SKM-1 treated with dmso at 0.1 percent for 144 hours (cell line): ENCODE data around the gene PSG6.
"Not testable (repeated sequence)": the region's sequence is repeated elsewhere in the genome, so short reads cannot be mapped to it uniquely, and the experiment has no call there.

Experiments used
- DNase-seq: peaks from one replicate; lab custom pipeline; 2025; ENCODE audit not compliant: unreplicated experiment; lab: John Stamatoyannopoulos, UW

Gene PSG6

DNA sequence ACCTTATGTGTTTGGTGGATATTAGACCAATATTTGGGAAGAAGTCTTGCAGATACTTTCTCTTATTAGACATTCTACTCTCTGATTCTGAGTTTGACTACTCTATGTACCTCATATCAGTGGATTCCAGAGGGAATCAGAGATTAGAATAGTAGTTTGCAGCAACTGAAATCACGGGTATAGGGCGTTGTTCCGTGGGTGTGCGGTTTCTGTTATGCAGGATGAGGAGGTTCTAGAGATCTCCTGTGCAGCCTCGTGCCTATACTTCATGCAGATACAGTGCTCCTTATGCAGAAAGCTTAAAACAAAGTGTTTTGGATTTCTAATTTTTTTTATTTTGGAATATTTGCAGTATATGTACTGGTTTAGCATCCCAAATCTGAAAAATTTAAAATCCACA, 6.0 kb downstream of the PSG6 start:
- not testable (repeated sequence) for DNase-seq

DNA sequence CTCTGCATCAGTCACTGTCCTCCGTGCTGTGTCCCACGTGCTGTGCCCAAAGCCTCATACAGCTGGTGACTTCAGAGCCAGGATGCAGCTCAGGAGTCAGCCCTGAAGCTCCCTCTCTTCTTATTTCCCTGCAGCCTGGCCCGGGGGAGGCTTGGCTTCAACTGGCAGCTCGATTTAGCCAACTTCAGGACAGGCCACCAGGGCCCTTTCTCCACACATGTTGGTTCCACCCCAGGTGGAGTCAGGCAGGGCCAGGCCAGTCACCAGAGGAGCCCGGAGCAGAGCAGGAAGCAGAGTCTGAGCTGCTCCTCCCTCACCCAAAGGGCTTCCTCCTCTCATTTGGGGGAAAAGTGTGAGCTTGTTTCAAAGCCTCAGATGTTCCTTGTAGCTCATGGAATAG, 11.5 kb downstream of the PSG6 start:
- DNase-seq: not testable (repeated sequence)

DNA sequence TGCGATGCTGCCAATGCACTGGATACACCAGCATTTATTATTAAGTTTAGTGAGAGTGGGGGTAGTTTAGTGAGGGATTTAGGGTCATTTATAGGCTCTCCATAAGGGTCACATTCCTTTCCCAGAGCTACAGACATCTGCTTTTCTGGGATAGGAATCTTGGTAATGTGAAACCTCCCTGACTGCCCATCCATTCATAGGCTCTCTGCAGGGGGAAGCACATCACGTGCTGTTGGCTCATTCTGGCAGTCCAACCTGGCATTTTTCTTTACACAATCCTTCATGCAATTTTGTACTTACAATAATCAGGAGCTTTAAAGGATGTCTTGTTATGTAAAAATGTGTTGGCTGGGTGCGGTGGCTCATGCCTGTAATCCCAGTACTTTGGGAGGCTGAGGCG, 17.1 kb downstream of the PSG6 start:
- DNase-seq: not testable (repeated sequence)

DNA sequence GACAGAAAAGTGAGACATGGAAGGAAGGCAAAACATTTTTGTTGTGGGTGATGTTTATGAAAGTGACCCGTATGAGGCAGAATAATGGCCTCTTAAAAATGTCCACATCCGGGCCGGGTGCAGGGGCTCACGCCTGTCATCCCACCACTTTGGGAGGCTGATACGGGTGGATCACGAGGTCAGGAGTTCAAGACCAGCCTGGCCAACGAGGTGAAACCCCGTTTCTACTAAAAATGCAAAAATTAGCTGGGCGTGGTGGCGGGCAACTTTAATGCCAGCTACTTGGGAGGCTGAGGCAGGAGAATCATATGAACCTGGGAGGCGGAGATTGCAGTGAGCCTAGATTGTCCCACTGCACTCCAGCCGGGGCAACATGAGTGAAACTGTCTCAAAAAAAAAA, 18.0 kb downstream of the PSG6 start:
- not testable (repeated sequence) for DNase-seq

DNA sequence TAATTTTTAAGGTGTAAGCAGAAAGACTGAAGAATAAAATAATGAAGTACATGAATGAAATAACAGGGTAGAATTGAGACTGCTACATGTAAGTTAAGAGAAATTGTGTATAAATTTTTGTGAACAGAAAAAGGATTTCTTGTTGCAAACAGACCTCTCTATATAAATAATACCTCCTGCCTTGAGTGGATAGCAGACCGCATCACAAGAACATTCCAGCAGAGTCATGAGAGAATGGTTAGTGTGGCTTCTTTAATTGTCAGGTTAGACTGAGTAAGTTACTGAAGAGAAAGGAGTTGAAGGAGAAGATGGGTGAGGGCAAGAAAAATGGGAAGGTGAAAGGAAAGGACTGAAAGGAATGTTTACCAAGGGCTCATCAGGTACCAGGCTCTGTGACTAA, 18.6 kb downstream of the PSG6 start:
- not testable (repeated sequence) for DNase-seq

DNA sequence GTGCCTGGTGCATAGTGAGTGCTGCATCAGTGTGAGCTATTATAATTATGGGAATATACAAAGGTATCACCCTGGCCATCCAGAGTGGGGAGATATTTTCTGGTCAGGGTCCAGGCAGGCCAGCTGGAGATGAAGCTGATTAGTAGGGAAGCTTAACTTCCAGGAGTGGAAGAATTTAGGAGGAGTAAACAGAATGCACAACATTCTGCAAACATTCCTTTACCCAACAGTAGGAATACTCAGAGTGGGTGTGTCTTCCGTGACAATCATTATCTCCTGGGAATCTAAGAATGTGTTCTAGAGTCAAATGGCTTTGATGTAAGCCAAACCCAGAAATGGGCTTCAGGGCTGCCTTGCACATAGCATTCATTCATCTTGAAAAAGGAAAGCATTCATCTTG, 19.0 kb downstream of the PSG6 start:
- not testable (repeated sequence) for DNase-seq

DNA sequence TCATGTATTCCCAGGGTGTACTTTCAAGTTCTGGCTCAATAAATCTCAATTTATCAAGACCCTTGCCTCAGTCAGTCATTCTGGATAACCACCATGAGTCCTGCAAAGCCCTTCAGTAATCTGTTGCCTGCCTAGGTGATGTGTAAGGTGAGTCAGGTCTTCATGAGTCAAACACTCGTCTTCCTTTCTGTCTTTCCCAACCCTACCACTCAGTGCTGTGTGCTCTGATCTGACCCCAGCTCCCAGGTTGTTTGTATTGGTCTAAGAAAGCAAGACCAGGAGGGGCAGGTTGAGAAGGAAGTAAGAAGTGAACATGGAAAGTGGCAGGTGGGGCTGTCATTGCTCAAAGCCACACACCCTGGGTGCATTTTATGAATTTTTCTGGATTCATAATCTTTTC, 20.0 kb downstream of the PSG6 start:
- DNase-seq: not testable (repeated sequence)

DNA sequence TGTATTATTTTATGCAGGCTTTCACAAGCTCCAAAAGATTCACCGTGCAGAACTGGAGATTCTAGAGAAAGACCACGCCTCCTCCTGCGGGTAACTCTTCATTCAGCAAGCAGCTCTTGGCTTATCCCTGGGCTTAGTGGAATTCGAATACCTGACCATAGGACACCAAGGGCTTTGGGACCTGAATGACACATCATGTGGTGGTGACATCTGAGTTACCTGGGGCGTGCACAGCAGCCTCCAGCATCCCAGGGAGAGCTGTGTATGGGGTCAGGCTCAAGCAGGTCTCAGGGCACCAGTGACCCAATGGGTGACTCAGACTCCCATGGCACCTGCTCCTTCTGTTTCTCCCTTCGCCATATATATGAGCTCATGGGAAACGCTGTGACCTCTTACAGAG, 27.2 kb downstream of the PSG6 start:
- not testable (repeated sequence) for DNase-seq

DNA sequence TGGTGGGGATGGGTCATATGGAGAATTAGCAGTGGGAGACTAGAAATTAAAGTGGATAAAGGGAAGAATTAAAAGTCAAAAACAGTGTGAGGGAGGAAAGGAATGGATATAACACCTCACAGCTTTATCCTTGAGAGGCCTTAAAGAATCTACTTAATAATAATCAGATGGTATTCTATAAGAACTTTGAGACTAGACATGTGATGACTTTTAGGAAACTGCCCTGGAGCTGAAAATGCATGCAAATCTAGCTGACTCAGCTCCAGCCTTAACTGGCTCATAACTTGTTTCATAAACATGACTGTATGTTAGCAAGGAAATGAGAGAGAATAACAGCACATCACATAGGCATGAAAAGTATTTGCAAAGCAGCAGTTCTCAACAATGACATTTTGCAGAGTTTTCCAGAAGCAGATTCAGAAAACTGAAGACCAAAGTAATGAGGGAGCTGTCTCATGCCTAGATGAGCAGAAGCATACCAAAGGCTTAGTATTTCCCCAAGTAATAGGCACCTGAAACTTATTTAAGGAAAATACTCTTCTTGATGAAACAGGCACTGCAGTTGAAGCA, 29.7 kb downstream of the PSG6 start:
- DNase-seq: not testable (repeated sequence)

DNA sequence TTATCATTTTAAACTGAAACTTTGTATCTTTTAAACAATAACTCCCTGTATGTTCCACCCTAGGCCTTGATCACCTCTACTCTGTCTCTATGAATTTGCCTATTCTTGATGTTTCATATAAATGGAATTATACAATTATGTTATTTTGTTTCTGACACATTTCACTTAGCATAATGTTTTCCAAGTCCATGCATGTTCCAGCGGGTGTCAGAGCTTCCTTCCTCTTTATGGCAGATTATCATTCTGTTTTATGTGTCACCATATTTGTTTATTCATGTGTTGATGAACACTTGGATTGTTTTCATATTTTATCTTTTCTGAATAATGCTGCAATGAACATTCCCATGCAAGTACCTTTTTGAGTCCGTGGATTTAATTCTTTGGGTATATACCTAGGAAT, 35.0 kb downstream of the PSG6 start:
- DNase-seq: not testable (repeated sequence)

DNA sequence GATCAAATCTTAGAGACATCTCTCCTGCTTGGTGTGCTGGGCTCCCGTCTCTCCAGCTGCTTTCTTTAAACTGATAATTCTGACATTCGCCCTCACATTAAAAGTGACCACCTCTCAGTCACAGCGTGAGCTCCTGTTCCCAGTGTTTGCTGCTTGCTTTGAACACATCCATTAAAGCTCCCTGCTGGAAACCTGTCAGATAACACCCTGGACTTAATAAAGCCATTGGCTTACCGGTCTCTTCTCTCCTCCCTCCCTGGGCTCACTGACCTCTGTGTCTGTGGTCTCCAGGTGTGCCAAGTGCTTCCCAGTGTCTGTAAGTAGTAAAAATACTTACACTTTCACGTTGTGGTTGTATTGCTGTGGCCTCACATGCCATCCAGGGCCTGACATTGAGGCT, 35.7 kb downstream of the PSG6 start:
- DNase-seq: not testable (repeated sequence)

DNA sequence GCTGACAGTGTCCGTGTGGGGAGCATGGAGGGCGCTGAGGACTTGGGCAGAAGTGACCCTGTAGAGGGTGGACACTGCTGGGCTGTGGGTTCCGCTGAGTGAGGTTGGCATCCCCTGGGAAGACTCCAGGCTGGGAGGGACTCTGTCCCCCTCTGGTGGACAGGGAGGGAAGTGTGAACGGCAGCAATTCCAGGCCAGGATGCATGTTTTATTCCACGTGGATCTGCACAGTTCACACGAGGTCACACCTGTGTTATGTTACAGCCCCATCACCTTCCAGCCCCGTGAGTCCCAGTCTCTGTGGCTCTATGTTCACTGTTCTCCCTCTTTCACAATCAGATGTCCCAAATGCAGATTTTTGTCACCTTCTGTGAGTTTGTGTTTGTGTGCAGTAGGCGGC, 36.4 kb downstream of the PSG6 start:
- not testable (repeated sequence) for DNase-seq

DNA sequence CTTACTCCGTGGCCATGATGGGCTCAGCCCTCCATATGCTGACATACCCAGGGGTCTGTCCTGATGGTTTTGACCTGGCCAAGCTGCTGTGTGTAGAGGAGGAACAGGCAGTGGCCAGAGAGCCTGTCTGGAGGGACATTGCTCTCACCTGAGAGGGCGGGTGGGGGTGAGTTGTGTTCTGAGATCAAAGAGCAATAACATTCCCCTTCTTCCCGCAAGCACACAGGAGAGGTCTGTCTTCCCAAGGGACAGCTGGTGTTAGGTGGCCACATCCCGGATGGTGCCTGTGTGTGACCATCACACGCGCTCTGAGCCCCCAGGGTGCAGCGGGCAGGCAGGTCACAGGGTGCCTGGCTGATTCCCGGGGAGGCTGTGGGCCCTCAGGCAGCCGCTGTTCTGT, 37.1 kb downstream of the PSG6 start:
- DNase-seq: not testable (repeated sequence)

DNA sequence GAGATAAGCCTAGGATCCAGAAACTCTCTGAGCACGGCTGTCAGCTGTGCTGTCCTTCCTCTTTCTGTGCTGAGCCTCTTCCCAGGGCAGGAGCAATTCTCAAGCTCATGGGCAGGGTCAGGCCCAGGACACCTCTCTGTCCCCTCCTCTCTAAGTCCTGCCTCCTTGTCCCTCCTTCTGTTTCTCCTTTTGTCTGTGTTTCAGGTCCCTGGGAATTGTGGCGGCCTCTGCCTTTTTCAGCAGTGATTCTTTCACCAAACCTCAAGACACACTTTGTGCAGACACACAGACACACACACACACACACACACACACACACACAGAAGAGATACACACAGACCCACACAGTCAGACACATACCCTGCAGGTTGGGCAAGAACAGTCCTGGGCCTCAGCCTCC, 38.1 kb downstream of the PSG6 start, which contains the start of gene PSG1:
TSS of gene PSG1 (minus strand) at position 101 of the 400 bp plus-strand sequence. CDS start 132 bp downstream, outside the sequence.
- no peak for DNase-seq

DNA sequence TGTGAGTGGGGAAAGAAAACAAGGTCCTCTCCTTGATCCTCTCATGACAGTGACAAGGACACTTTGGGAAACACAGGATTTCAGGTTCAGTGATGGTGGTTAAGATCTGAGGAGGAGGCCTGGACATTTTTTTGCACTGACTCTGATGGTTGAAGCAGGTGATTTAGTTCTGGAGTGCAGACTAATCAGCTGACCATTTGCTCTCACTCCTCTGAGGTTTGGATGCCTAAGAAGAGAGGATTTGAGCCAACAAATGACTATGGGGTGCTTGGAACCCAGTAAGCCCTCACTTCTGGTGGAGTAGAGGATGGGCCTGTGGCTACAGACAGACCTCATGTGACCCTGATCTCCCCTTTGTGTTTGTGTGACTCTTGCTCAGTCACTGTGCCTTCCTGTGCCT, 41.1 kb downstream of the PSG6 start:
- not testable (repeated sequence) for DNase-seq

DNA sequence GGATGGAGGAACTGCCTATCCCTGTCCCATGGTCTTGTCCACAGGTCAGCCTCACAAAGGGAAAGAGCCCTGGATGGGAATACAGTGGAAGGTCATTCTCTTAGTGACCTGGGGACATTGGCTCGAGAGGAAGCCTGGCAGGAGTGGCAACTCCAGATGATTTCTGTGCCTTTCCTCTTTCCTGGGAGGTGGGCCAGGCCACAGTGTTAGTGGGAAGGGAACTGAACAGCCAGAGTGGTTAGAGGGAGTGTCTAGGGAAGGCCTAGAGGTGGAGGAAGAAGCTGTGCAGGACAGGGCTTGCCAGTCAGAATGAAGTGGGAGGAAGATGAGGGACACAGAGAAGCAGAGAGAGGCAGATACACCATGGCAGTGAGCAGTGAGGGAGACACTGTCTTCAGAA, 41.8 kb downstream of the PSG6 start:
- DNase-seq: not testable (repeated sequence)

DNA sequence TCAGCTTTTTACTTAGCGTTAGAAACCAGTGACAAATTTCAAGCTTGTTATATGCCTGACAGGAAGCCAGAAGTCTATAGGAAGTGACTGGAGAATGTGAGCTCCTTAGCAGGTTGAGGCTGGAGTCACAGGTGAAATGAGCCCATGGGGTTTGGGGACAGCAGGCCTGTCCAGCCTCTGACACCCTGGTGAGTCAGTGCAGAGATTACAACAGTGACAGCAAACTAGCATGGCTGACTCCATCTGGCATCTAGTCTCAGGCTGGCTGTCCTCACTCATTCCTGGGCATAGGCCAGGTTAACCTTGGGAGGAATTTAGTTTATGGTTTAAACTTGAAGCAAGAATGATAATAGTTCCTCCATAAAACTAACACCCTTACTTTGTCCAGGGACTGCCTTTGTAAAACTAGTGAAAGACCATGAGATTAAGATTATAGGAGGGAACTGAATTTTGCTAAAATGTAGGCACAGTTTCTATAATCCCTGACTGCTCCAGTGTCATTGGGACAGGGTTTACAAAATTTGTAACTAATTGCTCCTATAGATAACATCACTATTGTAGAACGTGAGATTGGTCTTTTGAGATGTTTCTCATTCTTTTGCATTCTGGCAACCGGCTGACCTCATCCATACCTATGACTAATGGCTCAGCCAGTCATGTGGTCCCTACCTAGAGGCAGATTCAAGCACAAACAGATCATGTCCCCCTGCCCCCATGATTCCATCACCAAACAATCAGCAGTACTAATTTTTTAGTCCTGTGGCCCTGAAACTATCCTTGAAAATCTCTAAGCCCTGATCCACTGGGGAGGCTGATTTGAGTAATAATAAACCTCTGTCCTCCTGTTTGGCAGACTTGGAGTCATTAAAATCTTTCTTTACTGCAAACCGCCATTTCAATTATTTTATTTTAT, 42.5 kb downstream of the PSG6 start:
- not testable (repeated sequence) for DNase-seq

DNA sequence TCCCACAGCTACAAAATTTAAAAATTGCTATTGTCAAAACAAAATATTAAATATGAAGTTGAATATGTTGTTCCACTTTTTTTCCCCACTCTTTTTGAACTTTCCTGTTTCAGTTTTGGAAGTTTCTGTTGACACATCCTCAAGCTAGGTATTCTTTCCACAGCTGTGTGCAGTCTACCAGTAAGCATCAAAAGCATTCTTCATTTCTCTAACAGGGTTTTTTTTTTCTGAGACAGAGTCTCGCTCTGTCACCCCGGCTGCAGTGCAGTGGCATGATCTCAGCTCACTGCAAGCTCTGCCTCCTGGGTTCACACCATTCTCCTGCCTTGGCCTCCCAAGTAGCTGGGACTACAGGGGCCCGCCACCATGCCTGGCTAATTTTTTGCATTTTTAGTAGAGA, 43.6 kb downstream of the PSG6 start:
- DNase-seq: not testable (repeated sequence)

DNA sequence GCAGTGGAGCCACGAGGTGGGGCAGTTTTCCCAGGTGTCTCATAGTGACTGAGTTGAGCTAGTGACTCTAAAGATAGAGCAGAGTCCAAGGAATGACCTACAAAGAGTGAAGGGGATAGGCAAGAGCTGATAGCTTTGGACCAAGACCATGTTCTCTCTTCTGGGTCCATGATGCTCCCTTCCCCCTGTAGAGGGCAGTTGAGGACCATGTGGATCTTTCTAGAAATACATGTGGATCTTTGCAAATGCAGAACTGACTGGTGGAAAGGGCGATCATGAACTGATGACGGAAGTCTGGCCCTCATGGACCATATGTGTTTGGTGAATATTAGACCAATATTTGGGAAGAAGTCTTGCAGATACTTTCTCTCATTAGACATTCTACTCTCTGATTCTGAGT, 45.1 kb downstream of the PSG6 start:
- DNase-seq: no peak

DNA sequence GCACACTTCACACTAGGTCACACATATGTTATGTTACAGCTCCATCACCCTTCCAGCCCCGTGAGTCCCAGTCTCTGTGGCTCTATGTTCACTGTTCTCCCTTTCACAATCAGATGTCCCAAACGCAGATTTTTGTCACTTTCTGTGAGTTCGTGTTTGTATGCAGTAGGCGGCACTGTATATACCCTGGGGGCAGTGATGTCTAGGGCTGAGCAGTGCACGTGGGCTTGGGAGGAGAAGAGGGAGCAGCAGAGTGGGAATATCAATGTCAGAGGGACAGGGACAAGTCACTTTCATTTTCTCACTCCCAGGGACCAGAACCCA, 60.2 kb downstream of the PSG6 start:
- DNase-seq: no peak

DNA sequence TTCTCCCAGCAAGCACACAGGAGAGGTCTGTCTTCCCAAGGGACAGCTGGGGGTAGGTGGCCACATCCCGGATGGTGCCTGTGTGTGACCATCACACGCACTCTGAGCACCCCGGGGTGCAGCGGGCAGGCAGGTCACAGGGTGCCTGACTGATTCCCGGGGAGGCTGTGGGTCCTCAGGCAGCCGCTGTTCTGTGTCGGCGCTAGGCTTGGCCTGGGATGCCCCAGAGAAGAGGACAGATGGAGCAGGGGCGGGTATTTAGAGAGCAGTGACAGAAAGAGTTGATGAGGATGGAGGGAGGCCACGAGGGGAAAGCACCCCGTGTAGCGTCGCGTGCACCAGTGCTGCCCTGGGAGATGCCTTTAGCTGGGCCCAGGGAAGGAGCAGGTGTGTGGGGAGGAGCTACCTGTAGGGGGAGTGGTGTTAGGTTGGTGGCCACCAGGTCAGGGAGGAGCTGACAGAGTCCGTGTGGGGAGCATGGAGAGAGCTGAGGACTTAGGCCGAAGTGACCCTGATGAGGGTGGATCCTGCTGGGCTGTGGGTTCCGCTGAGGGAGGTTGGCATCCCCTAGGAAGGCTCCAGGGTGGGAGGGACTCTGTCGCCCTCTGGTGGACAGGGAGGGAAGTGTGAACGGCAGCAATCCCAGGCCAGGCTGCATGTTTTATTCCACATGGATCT, 60.7 kb downstream of the PSG6 start:
- not testable (repeated sequence) for DNase-seq

DNA sequence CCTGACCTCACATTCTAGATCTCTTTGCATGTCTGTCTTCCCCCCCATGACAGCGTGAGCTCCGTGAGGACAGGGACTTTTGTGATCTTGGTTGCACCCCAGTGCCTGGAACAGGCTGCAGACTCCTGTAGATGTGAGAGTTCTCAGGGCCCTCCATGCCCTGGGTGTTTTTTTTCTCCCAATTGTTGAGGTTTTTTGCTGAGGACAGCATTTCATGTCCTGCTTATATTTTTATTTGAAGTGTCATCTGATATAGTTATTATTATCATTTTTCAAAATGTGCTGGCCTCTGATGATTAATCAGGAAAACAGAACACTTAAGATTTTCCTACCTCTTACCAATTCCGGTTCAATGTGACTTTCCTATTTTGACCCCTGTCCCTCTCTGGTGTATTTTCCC, 62.9 kb downstream of the PSG6 start:
- DNase-seq: not testable (repeated sequence)
